Measurements from ENCODE around the gene GPAT3. TPM values are rescaled to one million over a fixed set of nuclear protein-coding genes. Genes with fewer than 3 reads are reported as not detected.
"Not testable (repeated sequence)": the region's sequence is repeated elsewhere in the genome, so short reads cannot be mapped to it uniquely, and the experiment has no call there.

The GPAT3 gene
- polyA plus RNA-seq, 5 donors = 12.0 to 15.9 (median 13.5) TPM

DNA sequence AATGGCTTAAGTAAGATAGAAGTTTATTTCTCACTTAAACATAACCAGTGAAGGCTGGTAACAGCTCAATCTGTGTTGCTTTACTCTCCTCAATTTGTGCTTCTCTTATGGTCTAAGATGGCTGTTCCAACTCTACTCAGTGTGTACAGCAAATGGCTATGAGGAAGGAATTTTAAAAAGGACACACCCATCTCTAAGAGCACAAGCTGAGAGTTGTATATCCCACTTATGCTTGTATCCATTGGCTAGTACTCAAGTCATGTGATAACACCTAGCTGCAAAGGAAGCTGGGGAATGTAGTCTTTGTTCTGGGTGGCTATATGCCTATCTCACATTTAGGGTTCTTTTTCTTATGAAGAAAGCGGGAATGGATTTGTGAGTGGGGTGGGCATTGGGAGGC, 63.3 kb downstream of the GPAT3 start:
- DNase-seq = no peak

DNA sequence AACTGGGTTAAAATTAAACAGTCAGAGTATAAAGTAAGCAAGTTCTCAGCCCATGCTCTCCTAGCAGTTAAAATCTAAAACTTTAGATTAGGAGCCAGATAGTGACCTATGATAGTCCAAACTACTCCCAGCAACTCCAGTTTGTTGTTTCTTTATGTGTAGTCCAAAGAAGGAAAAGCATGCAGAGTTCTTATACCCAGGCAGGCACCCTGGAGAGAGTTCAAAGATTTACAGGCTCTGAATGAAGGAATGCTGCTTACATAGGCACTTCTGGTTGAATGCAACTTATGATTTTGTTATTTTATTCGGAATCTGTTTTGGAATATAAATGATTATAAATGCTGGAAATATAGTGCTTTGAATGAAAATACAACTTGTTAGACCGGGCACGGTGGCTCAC, 67.2 kb downstream of the GPAT3 start:
- DNase-seq = no peak

DNA sequence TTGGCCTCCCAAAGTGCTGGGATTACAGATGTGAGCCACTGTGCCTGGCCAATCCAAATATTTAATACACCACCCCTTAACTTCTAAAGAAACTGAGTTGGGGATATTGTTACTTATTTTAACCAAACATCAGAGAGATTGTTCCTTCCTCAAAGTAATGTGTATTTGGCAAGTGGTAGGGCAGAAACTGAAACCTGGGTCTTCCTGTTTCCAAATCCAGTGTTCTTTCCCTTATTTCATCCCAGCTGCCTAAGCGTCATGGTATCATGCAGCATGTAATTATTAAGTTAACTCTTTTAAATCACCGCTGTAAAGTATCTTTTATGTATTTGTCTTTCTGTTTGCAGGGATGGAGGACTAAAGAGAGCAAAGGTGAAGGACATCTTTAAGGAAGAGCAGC, 68.4 kb downstream of the GPAT3 start:
- DNase-seq = no peak

DNA sequence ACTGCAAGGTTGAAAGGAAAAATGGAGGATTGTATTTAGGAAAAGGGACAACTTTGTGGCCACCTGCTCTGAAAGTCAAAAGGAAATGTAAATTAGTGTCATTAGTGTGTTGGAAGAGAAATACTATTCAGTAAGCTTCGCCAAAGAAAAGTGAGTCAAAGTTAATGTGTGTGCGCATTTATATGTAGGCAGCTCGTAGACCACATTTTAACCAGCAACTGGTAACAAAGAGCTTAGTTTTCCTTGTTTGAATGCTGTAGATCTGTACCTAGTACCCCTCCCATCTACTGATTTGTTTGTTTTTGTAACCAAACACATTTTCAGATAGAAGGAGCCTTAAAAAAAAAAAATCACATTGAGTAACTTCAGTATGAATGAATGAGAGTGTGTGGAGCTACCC, 69.3 kb downstream of the GPAT3 start:
- DNase-seq = no peak

DNA sequence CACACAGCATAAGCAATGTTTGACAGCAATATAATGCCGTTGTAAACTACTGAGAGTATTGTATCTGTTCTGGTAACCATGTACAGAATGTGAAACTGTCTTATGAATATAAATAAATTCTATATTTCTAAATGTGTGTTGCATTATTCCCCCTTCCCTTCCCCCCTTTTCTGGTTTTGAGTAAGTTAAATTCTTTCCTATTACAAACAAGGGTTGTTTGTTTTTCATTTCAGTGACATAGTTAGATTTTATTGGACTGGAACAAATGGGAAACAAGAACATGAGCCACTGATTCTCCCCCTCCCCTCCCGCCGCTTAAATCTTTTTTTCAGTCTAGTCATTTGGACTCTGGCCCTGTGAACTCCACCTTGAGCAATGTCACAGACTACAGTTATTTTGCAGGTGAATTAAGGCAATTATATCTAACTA, 69.8 kb downstream of the GPAT3 start:
- no peak for DNase-seq

DNA sequence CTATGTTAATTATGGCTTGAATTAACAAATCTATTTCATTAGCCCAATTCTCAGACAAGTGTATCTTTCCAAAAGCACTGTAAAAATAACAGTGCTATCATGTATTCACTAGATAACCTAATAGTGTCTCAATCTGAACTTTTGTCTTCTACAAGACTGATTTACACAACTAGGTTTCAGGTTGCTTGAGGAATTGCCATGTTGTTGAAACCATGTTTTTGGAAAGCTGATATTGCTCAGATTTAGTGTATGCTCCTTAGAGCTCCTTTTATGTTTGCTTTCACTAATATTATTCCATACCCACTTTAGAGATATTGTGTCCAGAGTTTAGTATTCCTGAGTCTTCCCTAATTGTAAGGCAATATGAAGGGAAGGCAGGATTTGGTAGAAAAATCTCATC, 70.6 kb downstream of the GPAT3 start:
- no peak for DNase-seq

DNA sequence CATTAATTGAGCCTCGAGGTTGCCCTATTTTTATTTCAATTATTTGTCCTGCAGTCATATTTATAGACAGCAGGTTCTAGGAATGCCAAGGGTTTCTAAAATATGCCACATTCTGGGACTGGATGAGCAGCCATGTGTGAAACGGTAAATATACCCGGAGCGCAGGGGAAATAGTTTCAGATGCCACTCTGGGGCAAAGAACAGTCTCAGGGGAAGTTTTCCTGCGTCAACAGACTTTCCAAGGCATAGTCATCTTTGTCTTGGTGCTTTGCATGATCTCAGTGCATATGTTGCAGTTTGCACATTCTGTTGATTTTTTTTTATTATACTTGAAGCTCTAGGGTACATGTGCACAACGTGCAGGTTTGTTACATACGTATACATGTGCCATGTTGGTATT, 71.0 kb downstream of the GPAT3 start:
- no peak for DNase-seq

DNA sequence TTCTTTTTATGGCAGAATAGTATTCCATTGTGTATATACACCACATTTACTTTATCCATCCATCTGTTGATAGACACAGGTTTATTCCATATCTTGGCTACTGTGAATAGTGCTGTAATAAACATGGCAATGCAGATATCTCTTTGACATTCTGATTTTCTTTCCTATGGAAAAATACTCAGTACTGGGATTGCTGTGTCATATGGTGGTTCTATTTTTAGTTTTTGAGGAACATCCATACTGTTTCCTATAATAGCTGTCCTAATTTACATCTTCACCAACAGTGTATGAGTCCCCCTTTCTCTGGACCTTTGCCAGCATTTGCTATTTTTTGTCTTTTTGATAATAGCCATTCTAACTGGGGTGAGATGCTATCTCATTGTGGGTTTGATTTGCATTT, 73.5 kb downstream of the GPAT3 start:
- DNase-seq = no peak

DNA sequence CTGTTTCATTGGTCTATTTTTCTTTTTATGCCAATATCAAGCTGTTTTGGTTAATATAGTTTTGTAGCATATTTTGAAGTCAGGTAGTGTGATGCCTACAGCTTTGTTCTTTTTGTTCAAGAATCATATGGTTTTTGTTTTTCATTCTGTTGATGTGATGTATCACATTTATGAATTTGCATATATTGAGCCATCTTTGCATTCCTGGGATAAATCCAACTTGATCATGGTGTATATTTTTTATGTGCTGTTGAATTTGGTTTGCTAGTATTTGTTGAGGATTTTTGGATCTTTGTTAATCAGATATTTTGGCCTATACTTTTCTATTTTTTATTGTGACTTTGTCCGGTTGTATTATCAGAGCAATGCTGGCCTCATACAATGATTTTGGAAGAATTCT, 74.8 kb downstream of the GPAT3 start:
- DNase-seq = no peak

DNA sequence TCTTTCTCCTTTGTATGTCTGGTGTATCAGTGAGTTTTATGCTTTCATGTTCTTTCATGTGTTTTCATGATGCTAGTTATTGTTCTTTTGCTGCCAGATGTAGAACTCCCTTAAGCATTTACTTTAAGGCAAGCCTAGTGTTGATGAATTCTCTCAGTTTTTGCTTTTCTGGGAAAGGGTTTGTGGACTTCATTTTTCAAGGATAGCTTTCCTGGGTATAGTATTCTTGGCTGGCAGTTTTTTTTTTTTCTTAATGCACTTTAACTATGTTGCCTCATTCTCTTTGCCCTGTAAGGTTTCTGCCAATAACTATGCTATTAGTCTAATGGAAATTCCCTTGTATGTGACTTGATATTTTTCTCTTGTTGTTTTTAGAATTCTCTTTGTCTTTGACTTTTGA, 77.1 kb downstream of the GPAT3 start:
- no peak for DNase-seq

DNA sequence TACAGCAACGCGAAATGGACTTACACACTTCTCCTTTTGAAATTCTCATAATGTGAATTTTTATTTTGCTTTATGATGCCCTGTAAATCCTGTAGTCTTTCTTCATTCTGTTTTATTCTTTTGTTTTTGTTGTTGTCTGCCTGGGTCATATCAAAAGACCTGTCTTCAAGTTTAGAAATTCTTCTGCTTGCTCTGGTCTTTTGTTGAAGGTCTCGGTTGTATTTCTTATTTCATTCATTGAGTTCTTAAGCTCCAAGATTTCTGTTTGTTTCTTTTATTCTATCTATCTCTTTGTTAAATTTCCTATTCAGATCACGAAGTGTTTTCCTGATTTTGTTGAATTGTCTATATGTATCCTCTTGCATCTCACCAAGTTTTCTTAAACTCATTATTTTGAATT, 78.1 kb downstream of the GPAT3 start:
- DNase-seq = no peak

DNA sequence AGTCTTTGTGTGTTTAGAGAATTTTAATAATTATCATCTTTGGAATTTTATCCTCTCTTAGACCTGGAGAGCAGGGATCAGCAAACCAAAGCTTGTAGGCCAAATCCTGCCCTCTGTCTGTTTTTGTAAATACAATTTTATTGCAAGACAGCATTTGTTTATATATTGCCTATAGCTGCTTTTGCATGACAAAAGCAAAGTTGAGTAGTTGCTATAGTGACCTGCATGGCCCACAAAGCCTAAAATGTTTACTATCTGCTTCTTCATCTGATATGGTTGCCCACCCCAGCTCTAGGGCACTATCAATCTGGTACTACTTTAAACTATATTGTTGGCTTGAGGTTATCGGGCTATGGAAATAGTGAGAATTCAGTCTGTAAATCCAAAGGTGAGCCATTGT, 80.3 kb downstream of the GPAT3 start:
- no peak for DNase-seq

DNA sequence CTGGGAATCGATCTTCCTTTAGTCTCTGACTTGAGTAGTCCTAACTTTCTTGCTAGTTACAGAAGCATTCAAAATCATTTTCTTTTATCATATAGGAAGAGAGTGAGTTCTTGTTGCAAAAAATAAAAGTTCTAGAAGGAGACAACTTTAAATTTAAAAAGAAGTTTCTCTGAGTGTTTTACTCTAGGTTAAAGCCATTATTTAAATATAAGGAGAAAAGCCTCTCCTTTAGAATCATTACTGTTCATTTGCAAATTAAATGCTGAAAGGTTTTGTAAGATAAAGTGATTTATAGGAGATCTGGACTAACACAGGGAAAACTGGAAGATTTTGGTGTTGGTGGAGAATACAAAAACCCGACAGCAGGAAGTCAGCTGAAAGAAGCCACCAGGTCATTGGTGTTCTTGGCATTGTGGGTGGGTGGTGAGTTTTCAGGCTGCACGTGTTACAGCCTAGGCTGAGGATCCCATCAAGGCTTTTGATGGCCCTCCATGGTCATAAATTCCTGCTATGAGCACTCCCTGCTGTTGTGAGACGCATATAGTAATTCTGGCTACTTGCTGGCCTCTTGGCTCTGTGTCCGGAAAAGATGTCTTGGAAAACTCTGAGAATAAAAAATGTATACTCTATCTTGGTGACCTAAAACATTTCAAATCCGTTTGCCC, 81.6 kb downstream of the GPAT3 start:
- DNase-seq = peak in 1 of 2 donors; percentile 18

DNA sequence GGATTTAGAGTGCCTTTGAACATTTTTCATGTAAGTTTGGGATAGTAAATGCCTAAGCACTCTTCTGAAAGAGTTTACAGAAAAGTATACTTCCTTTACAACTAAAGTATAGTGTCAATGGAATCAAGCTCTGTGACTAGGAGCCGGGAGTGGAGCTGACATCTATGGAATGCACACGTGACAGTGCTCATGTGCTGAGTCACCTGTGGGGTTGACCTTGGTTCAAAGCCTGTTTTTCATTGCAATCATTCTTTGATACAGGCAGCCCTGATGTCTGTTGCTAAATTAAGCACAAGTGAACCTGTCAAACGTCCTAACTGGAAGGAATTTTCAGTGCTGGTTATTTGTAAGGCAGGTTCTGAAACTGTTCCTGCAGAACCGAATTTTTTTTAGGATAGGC, 82.5 kb downstream of the GPAT3 start:
- DNase-seq = no peak

DNA sequence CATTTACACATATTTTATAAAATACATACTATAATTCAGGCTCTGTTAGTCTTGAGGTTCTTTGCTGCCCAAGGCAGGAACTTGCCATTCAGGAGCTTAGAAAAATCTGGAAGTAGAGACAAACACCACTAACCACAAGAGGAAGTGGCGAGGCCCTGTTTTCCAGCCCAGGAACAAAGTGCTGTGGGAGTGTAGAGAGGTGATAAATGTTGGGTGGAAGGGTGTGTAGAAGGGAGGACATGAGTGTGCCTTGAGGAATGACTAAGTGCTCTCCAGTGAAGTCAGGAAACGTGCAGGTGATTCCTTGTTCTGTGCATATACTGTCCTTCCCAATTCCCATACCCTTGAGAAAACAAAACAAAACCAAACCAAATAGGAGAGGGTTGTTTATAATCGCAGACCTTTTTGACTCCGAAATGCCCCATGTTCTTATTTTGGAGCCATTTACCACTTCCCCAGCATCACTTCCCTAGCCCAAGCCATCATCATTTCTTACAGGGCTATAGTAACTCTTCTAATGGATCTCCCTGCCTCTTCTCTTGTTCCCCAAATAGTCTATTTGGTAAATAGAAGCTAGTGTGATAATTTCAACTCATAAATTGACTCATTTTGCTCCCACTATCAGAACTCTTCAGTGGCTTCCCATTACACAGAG, 83.2 kb downstream of the GPAT3 start:
- DNase-seq = no peak

DNA sequence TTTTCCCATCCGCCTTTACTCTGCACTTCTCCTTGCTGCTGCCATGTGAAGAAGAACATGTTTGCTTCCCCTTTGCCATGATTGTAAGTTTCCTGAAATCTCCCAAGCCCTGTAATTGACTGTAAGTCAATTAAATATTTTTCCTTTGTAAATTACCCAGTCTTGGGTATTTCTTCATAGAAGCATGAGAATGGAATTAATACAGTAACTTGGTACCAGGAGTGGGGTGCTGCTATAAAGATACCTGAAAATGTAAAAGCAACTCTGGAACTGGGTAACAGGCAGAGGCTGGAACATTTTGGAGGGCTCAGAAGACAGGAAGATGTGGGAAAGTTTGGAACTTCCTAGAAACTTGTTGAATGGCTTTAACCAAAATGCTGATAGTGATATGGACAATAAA, 86.2 kb downstream of the GPAT3 start:
- not testable (repeated sequence) for DNase-seq

DNA sequence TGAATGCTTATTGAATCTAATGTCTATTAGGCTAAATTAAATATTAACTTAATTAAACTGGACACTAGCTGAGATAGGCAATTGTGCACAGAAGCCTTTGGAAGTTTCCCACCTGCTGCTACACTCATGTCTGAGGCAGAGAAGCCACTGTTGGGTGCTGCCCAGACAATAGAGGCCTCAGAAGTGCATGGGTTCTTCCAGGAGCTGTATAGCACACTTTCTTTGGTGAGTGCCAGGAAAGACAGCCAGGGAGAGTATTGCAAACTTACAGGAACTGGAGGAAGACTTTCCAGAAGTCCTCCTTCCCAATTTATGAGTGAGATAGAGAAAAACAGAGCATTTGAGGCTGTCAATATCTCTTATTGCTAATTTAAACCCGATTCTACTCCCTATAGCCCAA, 89.9 kb downstream of the GPAT3 start:
- no peak for DNase-seq

DNA sequence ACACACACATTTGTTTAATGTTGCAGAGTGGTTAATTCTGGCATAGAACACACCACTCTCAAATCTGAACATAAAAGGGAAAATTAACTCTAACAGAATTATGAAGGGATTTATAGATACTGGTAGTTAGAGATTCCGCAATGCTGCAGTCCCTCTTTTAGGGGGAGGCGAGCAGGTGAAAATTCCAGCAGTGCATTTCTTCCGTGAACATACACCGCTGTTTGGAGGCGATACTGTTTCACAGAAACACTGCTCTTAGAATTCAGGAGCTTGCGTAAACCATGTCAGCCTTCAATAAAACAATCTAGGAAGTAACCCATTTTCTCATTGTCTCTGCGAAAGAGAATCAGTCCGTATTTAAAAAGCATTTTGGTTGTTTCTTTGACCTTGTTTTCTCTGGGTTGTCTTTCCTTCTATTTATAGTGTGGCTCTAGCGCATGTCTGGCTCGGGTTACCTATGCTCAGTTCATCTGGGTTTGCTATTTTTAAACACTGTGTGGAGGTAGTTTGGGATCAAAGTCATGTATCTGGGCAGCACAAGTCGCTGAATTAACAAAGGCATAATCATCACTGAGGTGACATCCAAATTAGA, 90.4 kb downstream of the GPAT3 start:
- no peak for DNase-seq

DNA sequence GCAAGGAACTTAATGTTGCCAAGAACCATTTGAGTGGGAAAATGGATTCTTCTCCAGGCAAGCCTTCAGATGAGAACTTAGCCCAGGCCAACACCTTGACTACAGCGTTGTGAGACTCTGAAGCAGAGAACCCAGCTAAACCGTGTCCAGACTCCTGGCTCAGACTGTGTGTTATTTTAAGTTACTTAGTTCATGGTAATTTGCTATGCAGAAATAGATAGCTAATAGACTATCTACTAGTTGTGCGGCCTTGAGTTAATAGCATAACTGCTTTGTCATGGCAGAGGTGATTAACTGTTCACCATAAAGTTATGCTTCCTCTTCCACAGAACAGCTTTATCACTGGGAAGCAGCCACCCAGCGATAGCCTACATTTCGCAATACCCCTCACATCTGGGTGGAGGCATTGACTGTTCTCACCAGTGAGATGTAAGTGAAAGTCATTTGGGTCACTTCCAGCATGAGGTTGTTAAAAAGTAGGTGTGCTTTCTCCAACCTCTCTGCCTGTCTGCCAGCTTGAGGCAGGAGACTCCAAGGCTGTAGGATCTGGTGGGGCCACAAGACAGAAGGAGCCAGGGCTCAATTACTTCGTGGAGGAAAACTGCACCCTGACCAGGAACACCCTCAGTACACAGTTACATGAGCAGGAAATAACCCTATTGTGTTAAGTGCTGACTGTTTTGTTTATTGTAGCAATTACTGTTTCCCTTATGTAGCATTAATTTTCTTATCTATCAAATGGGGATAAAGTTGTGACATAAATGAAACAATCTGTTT, 94.2 kb downstream of the GPAT3 start:
- peak; percentile 81 to 83 for DNase-seq

DNA sequence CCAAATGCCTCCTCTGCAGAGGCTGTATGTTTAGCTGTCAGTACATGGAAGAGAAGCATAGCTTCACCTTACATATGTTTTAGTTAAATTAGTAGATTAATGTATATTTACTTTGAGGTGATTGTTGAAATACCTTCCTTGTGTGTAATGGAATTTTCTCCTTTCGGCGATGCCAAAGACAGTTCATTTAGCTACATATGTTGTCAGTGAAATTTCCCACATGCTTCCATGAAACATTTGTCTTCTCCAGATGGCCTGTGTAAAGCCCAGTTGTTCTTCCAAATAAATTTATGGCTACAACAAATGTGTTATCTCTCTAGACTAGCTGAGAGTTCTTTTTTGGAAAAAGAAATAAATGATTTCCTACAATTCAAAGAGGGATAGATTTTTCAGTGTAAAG, 95.2 kb downstream of the GPAT3 start:
- peak; percentile 86 to 89 for DNase-seq

DNA sequence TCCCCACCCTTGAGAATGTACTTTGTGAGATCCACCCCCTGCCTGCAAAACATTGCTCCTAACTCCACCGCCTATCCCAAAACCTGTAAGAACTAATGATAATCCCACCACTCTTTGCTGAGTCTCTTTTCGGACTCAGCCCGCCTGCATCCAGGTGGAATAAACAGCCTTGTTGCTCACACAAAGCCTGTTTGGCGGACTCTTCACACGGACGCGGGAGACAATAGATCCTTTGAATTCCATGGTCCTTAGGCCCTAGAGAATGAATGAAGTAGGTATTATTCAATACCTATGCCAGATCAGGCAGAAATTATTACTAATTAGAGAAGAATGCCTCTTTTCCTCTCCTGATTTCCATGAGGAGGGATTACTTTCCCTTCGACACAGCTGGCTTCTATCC, 101.0 kb downstream of the GPAT3 start:
- DNase-seq = no peak

DNA sequence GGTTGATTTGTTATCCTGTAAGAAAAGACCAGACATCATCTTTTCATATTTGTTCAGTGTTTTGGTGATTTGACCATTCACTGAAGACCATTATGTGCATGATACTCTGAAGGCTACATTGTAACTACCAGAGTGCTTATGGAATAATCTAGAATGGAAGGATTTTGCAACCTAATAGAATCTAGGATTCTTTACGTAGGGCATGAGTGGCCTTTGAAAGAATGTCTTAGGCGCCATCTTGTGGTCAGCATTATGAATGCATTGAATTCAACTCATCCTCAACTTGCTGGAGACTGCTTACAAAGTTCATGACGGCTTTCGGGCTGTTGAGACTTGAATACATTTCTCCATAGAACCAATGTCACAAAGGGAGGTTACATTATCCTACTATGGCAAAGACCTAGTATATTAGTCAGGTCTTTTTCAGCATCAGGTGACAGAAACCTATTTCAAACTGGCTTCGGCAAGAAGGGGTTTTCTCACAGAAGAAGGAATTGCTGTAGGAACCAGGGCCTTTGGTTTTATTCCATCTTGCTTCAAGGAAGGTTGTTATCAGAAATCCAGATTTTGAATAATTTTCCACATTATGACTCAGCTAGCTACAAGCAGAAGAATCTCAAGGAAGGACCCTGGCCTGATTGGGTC, 104.1 kb downstream of the GPAT3 start:
- peak; percentile 67 to 82 for DNase-seq

Measured in right lung (tissue), 5 donors.